GM19351 (cell line): Measurements from ENCODE around the gene DPF1.

Experiments
- ATAC-seq: cut with Tn5 transposase; IDR thresholded peaks from one replicate; pipeline ENCODE4 v1.9.1; 2021; ENCODE audit warnings: mild to moderate bottlenecking, moderate library complexity; ENCODE audit not compliant: unreplicated experiment

The DPF1 gene

DNA sequence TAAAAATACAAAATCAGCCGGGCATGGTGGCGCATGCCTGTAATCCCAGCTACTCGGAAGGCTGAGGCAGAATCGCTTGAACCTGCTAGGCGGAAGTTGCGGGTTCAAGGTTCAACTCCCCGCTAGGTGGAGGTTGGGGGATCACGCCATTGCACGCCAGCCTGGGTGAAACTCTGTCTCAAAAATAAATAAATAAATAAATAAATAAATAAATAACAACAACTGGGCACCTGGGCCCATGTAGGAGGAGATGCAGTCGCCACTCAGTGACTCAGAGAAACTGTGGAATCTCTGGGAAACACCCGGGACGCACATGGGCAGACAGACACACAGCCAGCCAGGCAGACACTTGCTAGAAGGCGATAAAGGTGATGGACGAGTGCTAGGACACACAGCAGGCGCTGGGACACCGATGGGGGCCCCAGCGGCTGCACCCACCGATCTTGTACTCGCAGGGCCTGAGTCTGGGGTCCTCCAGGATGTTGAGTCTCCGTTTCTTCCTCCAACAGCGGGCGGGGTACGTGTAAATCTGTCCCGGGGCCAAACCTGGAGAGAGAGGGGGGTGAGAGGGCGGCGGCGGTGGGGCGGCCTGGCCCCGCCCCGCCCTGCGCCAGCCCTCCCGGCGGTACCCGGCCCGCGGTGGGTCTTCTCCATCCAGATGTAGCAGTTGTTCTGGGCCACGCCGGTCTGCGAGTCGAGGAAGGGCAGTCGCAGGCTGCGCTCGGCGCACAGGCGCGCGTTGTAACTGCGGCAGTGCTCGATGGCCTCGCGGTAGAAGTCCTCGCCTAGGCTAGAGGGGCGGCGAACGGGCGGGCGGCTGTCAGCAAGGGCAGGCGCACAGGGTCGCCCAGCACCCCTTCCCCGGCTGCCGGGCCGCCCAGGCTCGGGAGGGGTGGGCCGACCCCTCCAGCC, 1.8 kb downstream of the DPF1 start:
- ATAC-seq, result no peak

DNA sequence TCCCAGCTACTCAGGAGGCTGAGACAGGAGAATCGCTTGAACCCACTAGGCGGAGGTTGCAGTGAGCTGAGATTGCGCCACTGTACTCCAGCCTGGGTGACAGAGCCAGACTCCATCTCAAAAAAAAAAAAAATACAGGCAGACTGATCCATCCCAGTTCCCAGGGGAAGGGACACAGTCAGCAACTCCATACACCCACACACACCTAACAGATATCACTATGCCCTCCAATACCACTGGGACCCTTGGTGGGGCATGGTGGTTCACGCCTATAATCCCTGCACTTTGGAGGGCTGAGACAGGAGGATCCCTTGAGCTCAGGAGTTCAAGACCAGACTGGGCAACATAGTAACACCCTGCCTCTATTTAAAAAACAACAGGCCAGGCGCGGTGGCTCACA, 2.6 kb downstream of the DPF1 start:
- no peak for ATAC-seq

DNA sequence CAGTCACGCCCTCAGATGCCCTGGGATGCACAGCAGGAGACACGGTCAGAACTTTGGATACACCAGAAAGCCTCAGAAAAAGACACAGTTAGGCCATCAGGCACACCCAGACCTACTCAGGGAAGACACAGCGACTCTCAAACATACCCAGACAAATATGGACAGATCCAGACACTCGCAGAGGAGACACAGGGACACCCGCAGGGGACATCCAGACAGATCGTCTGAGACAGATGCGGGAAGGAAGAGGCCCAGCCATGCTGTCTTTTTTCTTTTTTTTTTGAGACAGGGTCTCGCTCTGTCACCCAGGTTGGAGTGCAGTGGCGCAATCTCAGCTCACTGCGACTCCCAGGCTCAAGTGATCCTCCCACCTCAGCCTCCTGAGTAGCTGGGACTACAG, 4.8 kb downstream of the DPF1 start:
- ATAC-seq, result no peak

DNA sequence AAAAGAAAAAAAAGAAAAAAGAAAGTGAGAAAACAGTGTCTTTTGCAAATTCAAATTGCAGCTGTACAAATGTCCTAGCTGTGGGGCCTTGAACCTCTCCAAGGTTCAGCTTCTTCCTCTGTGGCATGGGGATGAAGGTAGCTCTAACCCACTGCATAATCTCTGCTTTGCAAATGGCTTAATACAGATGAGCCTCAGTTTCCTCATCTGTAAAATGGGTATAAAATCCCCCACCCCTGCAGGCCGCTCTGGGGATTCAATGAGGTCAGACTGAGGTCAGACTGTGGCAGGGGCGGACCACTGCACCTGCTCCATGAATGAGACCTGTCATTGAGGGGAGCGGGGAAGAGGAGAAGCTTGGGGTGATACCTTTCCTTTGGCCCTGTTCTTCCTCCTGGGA, 5.8 kb downstream of the DPF1 start:
- ATAC-seq, result no peak

DNA sequence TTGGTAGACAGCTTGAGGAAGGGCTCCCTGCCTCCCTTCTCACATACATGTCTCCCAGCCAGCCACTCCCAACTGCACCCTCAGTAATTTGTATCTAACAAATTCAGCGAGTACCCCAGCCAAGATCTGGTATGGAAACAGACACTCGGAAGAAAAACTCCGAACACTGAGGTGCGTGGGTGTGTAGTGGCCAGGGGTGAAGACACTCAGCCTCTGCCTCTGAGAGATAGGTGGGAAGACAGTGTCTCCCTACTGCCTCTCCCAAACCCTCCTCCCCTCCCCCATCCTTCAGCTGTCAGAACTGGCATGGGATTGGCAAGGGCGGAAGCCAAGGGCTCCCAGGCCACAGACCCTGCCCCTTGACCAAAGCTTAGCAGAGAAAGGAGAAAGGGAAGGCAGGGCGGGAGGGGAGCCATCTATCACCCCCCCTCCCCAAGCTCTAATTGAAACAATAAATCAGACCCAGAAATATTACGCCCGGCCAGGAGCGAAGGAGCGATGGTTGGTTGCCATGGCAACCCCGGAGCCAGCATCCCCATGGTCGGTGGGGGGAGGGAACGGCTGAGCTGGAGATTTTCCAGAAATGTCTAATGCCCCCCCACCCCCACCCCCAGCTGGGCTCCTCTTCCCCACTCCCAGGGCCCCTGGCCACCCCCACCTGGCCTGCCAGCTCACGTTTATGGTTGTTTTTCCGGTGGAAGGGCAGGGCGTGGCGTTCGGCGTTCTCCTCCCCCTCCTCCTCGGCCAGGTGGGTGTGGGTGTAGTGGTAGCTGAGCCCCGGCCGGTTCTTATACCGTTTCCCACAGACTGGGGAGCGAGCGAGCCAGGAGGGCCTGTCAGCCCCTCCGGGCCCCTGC, 7.0 kb downstream of the DPF1 start:
- ATAC-seq, result no peak

DNA sequence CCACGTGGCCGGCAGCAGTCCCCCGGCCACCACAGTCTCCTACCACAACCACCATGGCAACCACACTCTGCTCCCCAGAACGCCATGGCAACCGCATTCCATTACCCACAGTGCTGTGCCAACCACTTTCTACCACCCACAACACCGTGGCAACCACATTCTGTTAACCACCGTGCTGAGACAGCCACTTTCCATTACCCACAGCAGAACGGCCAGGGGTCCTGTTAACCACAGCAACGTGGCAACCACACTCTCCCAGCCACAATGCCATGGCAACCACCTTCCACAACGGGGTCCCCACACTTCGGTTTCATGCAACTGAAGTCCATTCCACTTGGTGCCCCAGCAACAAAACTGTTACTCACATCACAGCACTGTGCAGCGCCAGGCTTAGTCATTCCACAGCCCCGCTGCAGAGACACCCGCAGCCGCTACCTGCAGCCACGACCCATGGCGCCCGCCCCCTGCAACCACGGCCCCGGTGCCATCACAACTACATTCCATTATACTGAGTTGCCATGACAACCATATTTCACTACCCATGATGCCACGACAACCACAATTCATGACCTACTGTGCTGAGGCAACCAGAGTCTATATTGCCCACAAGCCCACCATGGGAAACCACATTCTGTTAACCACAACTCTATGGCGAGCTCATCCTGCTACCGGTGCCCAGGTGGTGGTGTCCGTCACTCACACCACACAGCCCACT, 10.0 kb downstream of the DPF1 start:
- peak; percentile 68 for ATAC-seq

DNA sequence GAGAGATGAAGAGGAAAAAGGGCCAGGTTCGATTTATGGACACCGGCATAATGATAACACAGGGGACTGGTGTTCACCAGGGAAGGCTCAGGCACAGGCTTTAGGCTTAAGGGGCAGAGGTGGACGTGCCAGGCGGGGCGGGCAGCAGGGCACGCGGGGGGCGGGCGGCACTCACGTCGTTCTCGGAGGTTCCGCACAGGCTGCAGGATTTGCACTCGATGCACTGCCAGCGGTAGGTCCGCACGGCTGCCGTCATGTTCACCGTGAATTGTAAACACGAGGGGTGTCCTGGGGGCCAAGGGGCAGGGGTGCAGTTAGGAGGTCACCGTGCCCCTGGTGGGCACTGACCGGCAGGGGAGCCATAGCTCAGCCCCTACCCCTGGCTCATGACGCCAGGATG, 10.6 kb downstream of the DPF1 start:
- no peak for ATAC-seq

DNA sequence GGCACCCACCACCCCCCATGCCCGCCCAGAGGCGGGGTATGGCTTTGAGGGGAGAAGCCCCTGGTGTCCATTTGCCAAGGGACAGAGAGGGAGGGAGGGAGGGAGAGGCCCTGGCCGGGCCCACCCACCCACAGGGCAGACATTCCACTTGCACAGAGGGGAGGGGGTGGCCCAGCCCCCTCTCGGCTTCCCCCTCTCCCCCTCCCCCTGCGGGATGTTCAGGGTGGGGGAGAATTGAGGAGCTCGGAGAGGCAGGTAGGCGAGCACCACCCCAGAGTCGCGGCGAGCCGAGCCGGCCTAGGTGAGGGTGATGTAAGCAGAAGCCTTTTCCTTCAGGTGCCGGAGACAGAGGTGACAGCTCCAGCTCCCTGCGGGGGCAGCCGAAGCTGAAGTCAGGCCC, 12.3 kb downstream of the DPF1 start:
- ATAC-seq, result no peak

DNA sequence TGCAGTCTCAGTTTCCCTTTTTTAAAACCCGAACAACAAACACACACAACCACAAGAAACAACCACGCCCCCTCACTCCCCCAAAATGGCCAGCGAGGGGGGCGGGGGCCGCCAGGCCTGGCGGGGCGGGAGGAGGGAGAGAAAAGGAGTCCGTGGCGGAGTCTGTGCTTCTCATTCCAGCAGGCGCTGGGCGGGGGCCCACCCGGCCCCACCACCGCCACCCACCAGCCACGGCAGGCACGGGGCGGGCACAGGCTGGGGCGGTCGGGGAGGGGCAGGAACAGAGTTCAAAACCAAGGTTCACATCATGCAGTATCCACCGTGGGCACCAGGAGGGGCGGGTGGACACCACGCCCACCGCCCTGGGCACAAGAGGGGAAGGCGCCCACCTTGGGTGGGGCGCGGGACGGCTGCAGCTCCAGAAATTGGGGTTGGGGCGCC, 12.9 kb downstream of the DPF1 start:
- no peak for ATAC-seq

DNA sequence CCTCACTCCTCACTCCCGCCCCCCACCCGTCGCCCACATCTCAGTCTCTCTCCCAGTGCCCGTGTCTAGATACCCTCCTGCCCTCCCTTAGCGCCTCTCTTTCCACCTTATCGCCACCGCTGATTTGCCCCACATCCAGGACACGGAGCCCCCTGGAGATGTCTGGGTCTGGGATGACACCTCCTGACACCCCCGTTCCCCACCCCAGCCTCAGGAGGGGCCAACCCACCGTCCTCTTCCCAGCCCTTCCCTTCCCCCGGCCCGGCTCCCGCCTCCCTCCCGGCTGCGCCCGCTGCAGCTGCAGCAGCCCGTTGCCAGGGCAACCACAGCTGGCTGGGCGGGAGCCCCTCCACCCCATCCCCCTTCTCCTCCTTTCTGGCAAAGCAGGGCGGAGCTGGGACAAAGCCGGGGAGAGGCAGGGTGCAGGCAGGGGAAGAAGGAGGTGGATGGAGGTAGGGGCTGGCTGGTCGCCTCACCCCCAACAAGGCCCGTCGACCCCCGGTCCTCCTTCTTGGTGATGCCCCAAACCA, 13.5 kb downstream of the DPF1 start:
- ATAC-seq, result no peak

DNA sequence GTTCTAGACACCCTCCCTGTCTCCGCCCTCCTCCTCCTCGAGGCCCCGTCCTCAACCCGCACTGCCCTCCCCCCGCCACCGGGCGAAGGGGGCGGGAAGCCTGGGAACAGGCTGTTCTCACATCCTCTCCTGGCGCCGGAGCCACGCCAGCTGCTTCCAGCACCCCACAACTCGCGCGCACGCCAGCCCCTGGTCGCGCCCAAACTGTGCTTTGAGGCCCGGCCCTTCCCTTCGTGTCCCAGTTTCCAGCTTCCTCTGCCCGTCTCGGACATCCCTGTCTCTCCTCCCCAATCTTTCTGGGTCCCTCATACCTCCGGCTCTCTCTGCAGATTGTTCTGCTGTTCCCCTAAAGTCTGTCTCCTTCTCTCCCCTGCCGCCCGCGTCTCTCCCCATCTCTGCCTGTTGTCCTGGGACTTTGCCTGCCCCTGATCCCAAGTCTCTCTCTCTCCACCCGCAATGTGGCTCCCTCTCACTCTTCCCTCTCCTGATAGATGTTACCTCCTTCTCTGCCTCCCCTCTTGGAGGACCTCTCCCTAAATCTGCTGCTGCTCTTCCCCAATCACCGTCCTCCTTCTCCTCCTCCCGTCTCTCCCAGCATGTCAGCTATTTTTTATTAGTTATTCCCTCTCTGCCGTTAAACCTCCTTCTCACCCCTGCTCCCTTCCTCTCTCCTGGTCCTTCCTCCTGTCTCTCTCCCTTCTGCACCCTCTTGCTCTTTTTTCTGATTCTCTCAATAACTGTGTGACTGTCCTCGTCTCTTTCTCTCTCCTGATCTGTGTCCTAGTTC, 14.2 kb downstream of the DPF1 start:
- ATAC-seq, result no peak

DNA sequence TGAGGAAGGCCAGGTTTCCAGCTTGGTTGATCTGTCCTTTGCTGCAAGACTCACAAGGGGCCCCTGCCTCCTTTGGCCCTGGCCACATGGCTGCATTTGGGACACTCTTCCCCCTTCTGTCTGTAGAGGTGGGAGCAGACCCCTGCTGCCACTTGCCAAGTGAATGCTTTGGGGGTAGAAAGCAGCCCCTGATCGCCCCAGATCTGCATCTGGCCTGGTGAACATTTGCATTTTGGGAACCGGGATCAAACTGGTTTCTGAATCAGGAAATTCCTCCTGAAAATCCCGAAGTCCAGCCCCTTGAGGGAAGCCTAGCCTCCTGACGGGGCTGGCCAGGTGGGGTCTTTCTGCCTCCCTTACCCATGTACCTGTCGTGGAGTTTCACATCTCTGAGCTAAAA, 14.9 kb downstream of the DPF1 start:
- no peak for ATAC-seq

DNA sequence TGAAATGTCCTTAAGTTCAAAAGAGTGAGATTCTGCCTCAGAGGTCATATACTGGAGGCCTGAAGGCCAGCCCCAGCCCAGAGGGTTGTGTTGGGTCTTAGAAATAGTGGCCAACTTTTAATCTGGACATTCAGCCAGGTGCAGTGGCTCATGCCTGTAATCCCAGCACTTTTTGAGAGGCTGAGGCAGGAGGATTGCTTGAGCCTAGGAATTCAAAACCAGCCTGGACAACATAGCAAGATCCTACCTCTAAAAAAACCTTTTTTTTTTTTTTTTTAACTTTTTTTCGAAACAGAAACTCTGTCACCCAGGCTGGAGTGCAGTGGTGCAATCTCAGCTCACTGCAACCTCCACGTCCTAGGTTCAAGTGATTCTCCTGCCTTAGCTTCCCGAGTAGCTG, 15.5 kb downstream of the DPF1 start:
- no peak for ATAC-seq

DNA sequence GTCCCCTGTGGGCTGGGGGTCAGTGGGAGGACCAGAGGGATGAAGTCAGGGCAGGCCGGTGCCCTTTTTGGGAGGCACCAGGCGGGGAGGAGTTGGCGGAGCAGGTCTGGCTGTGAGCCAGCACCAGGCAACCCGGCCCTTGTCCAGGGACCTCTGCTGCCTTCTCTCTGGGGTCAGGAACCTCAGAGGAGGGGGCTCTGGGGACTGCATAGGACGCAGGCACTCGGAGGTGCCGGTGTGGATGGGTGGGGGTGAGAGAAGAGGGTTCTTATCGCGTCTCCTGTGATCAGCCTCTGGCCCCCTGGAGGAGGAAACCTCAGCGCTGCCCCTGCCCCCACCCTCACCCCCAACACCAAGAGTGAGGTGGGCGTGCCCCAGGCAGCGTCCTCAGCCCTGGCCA, 16.5 kb downstream of the DPF1 start:
- ATAC-seq, result no peak

DNA sequence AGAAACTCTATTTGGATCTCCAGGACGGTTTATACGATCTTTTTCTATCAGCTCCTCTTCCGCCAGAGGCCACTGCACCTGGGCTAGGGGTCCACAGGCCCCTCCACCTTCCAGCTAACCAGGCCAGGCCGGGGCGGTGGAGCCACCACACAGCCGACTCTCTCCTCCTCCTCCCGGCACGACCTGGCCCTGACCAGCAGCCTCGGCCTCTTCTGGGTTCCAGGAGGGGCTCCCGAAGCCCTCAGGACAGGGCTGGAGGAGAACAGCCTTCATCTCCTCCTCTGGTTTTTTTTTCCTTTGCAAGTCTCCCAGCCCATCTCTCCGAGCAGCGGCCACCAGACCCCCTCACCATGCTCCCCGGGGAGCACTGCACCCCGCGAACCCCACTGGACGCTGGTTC, 17.1 kb downstream of the DPF1 start:
- ATAC-seq, result no peak

DNA sequence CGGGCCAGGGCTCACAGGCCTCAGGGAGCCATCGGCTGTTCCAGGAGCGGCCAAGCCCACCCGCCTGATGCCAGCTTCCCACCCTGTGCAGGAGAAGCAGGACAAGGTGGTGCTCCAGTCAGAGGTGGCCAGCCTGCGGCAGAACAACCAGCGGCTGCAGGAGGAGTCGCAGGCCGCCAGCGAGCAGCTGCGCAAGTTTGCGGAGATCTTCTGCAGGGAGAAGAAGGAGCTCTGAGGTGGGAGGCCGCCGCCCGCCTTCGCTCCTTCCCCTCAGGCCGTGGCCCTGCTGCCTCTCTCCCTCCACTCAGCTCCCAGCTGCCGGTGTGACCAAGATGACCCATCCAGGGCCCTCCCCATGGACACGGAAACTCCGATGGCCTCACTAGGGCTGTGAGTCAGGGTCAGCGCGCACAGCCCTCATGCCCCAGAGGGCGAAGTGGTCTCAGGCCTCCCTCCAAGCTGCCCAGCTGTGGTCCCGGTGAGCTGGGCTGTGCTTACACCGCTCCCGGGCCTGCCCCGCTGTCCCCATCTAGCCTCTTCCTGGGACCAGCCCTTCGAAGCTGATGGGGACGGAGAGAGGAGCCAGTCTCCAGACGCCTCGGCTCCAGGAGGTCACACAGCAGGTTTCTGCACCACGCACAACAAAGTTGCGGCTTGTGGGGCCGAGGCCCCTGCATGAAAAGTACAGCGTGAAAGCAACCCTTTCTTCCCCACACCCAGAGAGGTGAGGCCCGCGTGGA, 17.8 kb downstream of the DPF1 start:
- ATAC-seq, result no peak

DNA sequence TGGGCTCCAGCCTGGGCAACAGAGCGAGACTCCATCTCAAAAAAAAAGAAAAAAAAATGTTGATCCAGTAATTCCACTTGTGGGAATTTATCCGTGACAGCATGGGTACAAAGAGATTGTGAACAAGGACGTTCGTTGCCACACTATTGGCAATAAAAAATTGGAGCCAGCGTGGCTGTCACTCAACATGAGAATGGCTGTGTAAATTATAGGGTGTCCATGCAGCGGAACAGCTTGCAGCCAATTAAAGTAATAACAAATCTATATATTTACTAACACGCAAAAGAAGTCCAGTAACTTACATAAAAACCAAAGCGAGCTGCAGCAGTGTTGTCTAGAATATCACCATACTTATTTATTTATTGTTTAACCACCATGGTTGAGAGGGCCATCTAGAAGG, 19.3 kb downstream of the DPF1 start:
- no peak for ATAC-seq

DNA sequence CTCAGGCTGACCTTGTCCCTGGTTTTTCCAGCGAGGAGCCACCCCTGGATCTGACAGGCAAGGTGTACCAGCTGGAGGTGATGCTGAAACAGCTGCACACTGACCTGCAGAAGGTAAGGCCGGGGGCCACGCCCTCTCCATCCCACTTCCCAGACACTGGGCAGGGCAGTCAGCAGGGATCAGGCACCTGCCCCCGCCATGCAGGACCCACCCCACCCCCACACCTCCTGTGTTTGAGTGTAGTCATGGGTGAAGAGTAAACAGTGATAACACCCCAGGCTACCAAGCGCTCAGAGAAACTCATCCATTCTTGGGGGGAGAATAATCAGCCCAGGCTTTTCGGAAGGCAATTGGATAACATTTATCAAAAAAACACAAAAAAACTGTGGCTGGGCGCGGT, 19.9 kb downstream of the DPF1 start:
- no peak for ATAC-seq

DNA sequence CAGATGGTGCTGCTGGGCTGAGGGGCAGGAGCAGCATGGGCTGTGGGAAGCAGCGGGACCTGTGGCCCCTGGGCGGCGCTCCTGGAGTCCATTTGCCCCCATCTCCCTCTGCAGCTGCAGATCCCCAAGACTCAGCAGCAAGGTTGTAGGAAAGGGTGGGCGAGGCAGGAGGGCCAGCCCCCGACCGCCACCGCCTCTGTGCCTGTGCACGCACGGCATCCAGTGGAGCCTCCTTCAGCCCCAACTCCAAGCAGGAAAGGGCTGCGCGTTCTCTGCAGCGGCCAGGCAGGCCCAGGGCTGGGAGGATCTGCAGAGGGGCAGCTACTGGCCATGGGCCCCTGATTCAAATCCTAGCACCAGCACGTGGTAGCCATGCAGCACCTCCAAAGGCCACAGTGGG, 20.8 kb downstream of the DPF1 start:
- ATAC-seq, result no peak

DNA sequence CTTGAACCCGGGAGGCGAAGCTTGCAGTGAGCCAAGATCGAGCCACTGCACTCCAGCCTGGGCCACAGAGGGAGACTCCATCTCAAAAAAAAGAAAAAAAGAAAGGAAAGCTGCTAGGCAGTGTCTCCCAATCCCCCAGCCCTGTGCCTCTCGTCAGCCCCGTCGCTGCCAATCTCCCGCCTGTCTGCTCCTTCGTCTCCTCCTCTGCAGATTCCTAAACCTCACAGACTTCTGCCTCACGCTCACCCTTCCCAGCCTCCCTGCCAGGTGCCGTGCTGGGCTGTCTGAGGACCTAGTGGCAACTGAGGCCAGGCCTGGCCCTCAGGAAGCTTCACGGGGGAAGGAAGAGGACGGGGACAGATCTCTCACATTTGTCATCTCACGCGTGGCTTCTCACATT, 21.5 kb downstream of the DPF1 start:
- ATAC-seq, result no peak
